ENCODE results near the gene CASR.

CASR gene

GRCh38 chr3:122184591-122184929, 1.1 kb downstream of the CASR start:
- Histone ChIP-seq H3K9me2 (replicated peaks; ENCODE audit: insufficient read depth, low read length) (no peaks in the 10 kb centered on the region), H3K27ac (ENCODE audit: low read depth, low read length) (no peak overlapping the region), H3K9me3 (ENCODE audit: insufficient read depth, low read length) (no peaks in the 10 kb centered on the region), H4K20me1 (ENCODE audit: low read depth, low read length) (no peaks in the 10 kb centered on the region), H3F3A (ENCODE audit: insufficient read depth) (no peaks in the 10 kb centered on the region), H3K9ac (ENCODE audit: low read length) (no peak overlapping the region), H3K4me2 (ENCODE audit: low read depth, low read length, poor library complexity, severe bottlenecking) (no peak overlapping the region), H3K36me3 (ENCODE audit: low read length) (no peaks in the 10 kb centered on the region), H3K79me2 (ENCODE audit: insufficient read depth, low read length) (no peaks in the 10 kb centered on the region), H3K4me3 (ENCODE audit: insufficient read depth, low read length, poor library complexity, severe bottlenecking) (no peak overlapping the region), H3K27me3 (ENCODE audit: low read length) (no peaks in the 10 kb centered on the region), H2AFZ (ENCODE audit: low read depth, low read length, severe bottlenecking) (no peak overlapping the region)
- no peak for TF ChIP-seq EZH2phosphoT487 (conservative IDR thresholded peaks at IDR 0.05; ENCODE audit: low read length)
- TF ChIP-seq CTCF (IDR thresholded peaks at IDR 0.05; ENCODE audit: insufficient read depth, low read length, poor library complexity, severe bottlenecking), result no peak

- no peaks in the 10 kb centered on the region for H3K9me3 ChIP-seq (ENCODE audit: insufficient read depth, low read length)
- no peaks in the 10 kb centered on the region for H3K79me2 ChIP-seq (ENCODE audit: insufficient read depth, low read length)
- no peak overlapping the region for H3K9ac ChIP-seq (ENCODE audit: low read length)
- no peaks in the 10 kb centered on the region for H3K9me2 ChIP-seq (replicated peaks; ENCODE audit: insufficient read depth, low read length)
- TF ChIP-seq EZH2phosphoT487 (conservative IDR thresholded peaks at IDR 0.05; ENCODE audit: low read length), result no peak
- no peak for TF ChIP-seq CTCF (IDR thresholded peaks at IDR 0.05; ENCODE audit: insufficient read depth, low read length, poor library complexity, severe bottlenecking)
- H3K27ac ChIP-seq (ENCODE audit: low read depth, low read length), result no peak overlapping the region
- no peak overlapping the region for H3K4me2 ChIP-seq (ENCODE audit: low read depth, low read length, poor library complexity, severe bottlenecking)
- H4K20me1 ChIP-seq (ENCODE audit: low read depth, low read length), result no peaks in the 10 kb centered on the region
- no peak overlapping the region for H3K4me3 ChIP-seq (ENCODE audit: insufficient read depth, low read length, poor library complexity, severe bottlenecking)
- no peak overlapping the region for H2AFZ ChIP-seq (ENCODE audit: low read depth, low read length, severe bottlenecking)
- no peaks in the 10 kb centered on the region for H3F3A ChIP-seq (ENCODE audit: insufficient read depth)
- H3K27me3 ChIP-seq (ENCODE audit: low read length), result no peaks in the 10 kb centered on the region
- no peaks in the 10 kb centered on the region for H3K36me3 ChIP-seq (ENCODE audit: low read length)
Measured at GRCh38 chr3:122186372-122186771, 2.9 kb downstream of the CASR start.

- no peaks in the 10 kb centered on the region for H3K27me3 ChIP-seq (ENCODE audit: low read length)
- H3K9me3 ChIP-seq (ENCODE audit: insufficient read depth, low read length), result no peaks in the 10 kb centered on the region
- H3K4me3 ChIP-seq (ENCODE audit: insufficient read depth, low read length, poor library complexity, severe bottlenecking), result no peak overlapping the region
- no peak overlapping the region for H2AFZ ChIP-seq (ENCODE audit: low read depth, low read length, severe bottlenecking)
- no peaks in the 10 kb centered on the region for H4K20me1 ChIP-seq (ENCODE audit: low read depth, low read length)
- no peaks in the 10 kb centered on the region for H3K9me2 ChIP-seq (replicated peaks; ENCODE audit: insufficient read depth, low read length)
- no peaks in the 10 kb centered on the region for H3F3A ChIP-seq (ENCODE audit: insufficient read depth)
- no peak overlapping the region for H3K27ac ChIP-seq (ENCODE audit: low read depth, low read length)
- H3K36me3 ChIP-seq (ENCODE audit: low read length), result no peaks in the 10 kb centered on the region
- no peak overlapping the region for H3K4me2 ChIP-seq (ENCODE audit: low read depth, low read length, poor library complexity, severe bottlenecking)
- TF ChIP-seq CTCF (IDR thresholded peaks at IDR 0.05; ENCODE audit: insufficient read depth, low read length, poor library complexity, severe bottlenecking) (no peak), EZH2phosphoT487 (conservative IDR thresholded peaks at IDR 0.05; ENCODE audit: low read length) (no peak)
- no peak overlapping the region for H3K9ac ChIP-seq (ENCODE audit: low read length)
- H3K79me2 ChIP-seq (ENCODE audit: insufficient read depth, low read length), result no peaks in the 10 kb centered on the region
Measured at GRCh38 chr3:122188737-122189136, 5.3 kb downstream of the CASR start.

- H3K9me2 ChIP-seq (replicated peaks; ENCODE audit: insufficient read depth, low read length), result no peaks in the 10 kb centered on the region
- no peaks in the 10 kb centered on the region for H3K79me2 ChIP-seq (ENCODE audit: insufficient read depth, low read length)
- no peaks in the 10 kb centered on the region for H3K36me3 ChIP-seq (ENCODE audit: low read length)
- no peak overlapping the region for H3K9ac ChIP-seq (ENCODE audit: low read length)
- H4K20me1 ChIP-seq (ENCODE audit: low read depth, low read length), result no peaks in the 10 kb centered on the region
- TF ChIP-seq CTCF (IDR thresholded peaks at IDR 0.05; ENCODE audit: insufficient read depth, low read length, poor library complexity, severe bottlenecking) (no peak), EZH2phosphoT487 (conservative IDR thresholded peaks at IDR 0.05; ENCODE audit: low read length) (no peak)
- no peaks in the 10 kb centered on the region for H3F3A ChIP-seq (ENCODE audit: insufficient read depth)
- no peak overlapping the region for H3K4me2 ChIP-seq (ENCODE audit: low read depth, low read length, poor library complexity, severe bottlenecking)
- H3K27me3 ChIP-seq (ENCODE audit: low read length), result no peaks in the 10 kb centered on the region
- no peak overlapping the region for H3K4me3 ChIP-seq (ENCODE audit: insufficient read depth, low read length, poor library complexity, severe bottlenecking)
- H3K9me3 ChIP-seq (ENCODE audit: insufficient read depth, low read length), result no peaks in the 10 kb centered on the region
- no peak overlapping the region for H3K27ac ChIP-seq (ENCODE audit: low read depth, low read length)
- H2AFZ ChIP-seq (ENCODE audit: low read depth, low read length, severe bottlenecking), result no peak overlapping the region
Measured at GRCh38 chr3:122189357-122189756, 5.9 kb downstream of the CASR start.

All from SU-DHL-6 (cell line).